NCI-H1694 treated with DMSO at 0.1 percent for 48 hours (cell line): Measurements from ENCODE around the gene MRPL55.
A peak's percentile ranks its signal among the peaks of the same experiment; 100 is the strongest.

Experiments used
- DNase-seq: peaks from one replicate; lab custom pipeline; 2025; lab: John Stamatoyannopoulos, UW

The MRPL55 gene

DNA sequence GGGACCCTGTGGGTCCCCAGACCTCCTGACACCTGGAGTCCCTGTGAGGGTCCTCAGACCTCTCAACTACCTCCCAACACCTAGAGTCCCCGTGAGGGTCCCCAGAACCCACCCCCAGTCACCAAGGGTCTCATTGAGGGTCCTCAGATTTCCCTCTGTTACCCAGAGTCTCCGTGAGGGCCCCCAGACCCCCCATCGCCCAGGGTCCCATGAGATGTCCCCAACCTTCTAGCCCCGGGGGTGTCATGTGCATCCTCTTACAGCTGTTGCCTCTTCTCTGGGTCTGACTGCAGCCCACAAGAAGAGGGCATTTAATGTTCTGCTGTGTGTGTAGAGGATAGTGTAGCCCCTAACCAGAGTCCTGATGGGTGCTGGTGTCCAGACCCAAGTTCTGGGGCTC, 38.7 kb upstream of the MRPL55 start:
- no peak for DNase-seq

DNA sequence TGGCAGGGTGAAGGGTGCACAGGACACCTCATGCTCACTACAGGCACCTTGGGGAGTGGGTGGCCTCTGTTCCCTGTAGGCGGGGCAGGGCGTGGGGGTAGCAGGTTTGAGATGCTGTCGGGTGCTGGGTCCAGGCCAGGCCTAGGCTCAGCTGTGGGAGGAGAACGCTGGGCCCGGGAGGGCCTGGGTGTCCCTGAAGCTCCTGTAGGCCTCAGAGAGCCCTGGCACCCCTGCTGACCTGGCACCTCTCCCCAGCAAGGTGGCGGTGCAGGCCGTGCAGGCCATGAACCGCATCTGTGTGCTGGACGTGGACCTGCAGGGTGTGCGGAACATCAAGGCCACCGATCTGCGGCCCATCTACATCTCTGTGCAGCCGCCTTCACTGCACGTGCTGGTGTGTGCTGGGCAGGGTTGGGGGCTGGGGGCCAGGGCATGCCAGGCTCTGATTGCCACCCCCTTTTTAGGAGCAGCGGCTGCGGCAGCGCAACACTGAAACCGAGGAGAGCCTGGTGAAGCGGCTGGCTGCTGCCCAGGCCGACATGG, 38.1 kb upstream of the MRPL55 start:
- no peak for DNase-seq

DNA sequence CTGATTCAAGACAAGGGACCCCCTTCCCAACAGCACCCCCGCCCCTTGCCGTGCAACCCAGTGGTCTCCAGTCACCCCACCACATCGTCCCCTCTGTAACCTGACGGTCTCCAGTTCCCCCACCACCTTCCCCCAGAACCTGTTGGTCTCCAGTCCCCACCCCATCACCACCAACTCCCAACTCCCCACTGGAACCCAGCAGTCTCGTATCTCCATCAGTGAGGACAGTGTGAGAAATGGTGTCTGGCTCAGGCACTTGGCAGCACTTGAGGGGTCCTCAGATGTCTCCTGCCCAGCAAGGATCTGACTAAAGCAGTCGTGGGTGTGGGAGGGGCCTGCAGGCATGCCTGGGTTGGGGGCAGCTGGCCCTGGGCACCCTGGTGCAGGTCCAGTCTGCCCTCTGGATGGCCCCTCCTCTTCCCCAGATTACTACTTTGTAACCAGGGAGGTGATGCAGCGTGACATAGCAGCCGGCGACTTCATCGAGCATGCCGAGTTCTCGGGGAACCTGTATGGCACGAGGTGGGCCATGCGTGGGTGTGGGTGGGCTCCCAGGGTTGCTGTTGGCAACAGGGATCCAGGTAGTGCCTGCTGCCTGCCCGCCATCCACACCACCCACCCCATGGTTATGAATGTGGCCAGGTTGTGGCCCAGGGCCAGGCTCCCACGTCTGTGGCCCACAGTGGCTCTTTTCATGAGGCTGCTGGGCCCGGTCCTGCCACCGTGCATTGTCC, 37.5 kb upstream of the MRPL55 start:
- DNase-seq, result no peak

DNA sequence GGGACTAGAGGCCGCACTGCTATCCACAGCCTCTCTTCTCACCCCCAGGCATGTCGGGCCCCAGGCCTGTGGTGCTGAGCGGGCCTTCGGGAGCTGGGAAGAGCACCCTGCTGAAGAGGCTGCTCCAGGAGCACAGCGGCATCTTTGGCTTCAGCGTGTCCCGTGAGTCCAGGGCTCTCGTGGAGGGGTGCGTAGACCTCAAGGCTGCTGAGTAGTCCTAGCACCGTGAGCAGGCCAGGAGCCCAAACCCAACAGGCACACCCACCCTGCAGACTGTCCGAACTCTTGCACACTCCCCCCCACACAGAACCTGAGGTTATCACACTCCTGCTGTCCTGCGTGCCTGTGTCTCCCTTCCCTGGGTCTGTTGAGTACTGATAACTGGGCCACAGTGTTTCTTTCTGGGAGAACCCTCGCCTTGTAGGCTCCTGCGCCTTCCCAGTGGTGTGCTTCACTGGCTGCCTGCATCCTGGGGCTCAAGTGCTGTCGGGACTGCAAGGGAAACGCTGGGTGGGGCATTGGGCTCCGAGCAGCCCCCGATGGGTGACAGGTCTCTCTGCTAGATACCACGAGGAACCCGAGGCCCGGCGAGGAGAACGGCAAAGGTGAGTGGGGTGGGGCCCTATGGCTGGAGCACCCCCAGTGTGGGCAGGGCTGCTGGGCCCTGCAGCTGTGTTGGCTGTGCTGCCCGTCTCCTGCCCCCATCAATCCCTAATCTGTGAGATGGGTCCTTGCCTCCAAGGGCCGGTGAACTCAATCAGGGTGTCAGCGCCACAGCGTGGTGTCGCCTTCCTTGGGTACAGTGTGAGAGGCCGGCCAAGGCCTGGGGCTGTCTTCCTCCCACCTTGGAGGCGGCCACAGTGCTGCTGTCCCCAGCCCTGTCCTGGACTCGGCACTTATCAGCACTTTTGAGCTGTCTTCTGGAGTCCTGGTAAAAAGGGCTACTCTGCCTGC, 36.6 kb upstream of the MRPL55 start:
- DNase-seq, result no peak

DNA sequence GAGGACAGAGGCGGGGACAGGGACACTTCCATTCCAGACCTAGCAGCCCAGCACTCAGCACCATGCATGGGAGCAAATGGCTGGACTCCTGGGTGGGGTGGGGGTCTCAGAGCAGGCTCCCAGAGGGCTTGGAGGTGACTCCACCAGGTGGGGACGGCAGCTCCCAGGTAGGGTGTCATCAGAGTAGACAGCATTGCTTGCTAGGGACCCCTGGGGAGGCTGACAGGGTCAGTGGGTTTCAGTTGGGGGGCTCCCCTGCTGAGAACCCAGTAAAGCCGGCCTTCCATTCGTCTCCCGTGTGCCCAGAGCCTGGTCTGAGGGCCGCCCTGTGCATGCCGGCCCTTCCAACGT, 35.9 kb upstream of the MRPL55 start:
- DNase-seq, result no peak

DNA sequence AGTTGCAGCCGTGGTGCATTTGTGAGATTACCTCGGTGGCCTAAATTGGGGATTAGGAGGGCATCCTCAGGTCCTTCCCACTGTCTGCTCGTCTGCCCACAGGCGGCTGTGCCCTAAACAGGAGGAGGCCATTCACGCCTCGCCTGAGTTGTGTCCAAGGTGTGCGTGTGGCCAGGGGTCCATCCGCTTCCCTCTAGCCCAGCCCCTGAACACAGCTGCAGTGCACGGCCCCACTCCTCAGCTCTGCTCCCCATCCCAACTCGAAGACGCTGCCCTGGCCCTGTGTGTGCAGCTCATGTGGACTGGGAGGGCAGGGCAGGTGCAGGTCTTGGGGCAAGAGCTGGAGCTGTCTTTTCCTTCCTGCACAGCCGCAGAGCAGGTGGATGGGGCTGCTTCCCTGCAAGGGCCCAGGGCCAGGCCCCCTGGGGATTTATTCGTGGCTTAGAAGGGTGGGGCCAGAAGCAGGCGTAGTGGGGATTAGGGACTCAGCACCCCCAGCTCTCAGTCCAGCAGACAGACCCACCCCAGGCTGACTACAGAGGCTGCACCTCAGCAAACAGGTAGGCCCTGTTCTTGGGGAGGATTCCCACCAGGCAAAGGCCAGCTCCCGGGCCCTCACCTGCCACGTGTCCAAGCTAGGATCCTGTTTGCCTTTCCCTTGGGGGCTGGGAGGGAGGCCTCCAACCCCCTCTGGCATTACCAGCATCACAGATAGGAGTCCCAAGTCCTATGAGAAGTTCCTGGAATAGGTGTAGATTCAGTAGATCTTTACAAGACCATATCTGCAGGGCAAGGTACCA, 35.3 kb upstream of the MRPL55 start:
- no peak for DNase-seq

DNA sequence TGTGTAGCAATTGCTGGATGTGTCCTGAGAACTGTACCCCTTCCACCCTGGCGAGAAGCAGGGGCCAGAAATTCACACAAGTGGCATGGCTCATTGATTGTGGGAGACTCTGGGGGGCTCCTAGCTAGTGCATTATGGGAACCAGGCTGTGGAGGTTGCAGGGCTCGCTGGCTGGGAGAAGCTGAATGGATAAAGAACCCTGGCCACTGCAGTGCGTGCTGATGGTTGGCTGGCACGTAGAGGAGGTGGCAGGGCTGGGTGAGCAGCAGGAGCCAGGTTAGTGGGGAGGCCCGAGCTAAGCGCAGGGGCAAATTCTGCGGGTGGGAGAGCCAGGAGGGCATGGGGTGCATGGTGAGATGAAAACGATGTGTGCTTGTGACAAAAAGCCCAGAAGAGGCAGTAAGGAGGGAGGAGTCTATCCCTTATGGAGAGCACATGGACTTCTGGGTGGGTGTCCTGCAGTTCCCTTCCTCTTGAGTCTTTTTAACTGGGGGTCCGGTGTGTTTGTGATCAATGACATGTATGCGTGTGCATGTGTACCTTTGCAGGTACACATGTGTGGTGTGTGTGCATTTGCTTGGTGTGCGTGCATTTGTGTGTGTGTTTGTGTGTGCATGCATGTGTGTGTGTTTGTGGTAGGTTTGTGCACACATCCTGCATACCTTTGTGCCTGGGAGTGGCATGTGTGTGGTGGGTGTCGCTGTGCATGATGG, 34.5 kb upstream of the MRPL55 start:
- DNase-seq, result no peak

DNA sequence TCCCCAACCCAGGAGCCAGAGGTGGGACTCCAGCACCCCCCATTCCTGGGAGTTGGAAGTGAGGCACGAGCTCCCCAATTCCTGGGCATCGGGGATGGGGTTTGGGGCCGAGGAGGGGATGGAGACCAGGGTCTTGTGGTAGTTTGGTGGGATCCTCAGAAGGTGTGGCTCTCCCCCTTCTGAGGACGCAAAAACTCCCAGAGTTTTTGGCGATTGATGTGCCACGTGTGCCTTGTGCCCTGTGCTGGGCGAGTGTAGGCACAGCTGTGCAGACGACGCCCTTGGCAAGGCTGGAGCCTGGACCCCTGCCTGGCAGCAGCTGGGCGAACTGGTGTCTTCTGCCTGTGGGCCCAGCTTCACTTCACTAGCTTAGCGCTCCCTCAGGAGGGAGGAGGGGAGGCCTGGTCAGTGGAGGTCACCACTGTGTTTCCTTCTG, 33.6 kb upstream of the MRPL55 start:
- no peak for DNase-seq

DNA sequence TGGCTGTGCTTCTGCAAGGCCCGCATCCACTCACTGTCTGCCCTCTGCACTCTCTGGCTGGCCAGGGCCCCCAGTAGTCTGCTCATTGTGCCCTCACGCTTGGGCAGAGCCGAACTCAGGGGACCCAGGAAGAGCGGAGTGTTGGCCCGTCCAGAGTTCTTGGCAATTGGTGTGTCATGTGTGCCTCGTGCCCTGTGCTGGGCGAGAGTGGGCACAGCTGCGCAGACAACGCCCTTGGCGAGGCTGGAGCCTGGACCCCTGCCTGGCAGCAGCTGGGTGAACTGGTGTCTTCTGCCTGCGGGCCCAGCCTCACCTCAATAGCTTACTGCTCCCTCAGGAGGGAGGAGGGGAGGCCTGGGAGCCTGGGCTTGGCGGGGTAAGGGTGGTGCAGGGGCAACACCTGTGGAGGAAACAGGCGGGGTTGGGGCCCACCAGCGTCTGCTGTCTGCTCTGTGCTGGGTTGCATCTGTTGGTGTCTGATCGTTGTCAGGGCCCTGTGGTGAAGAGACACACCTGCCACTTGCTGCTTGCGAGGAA, 33.1 kb upstream of the MRPL55 start:
- no peak for DNase-seq

DNA sequence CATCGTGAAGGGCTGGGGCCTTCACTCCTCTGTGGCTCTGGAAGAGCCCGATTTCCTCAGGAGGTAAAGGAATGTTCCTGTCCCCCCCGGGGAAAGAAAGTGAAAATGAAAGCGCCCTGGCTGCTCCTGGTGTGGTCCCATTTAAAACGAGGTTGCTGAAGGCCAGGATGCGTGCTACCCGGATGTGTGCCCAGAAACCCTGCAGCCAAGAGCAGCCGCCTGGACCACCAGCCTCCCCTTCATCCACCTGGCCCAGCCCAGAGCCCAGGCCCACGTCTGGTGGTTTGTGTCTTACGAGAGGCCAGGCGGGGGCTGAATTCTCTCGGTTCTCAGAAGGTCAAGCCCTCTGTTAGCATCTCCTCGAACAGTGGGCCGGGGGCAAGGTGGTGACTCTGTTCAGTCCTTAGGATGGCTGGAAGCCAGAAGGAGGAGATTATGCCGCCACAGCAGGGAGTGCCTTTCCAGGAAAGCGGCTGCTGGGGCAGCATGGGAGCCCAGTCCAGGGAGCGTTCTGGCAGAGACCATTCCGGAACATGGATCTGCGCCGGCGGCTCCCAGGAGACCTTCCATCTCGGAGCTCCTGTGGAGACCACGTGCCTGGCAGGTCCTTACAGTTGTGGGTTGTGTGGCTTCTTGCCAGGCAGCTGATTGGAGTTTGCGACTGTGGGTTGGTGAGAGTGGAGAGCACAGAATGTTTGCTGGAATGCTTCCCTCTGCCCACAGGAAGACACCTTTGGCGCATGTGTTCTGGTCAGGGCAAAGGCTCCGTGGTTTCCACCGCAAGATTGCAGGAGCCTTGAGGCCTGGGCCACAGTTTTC, 32.3 kb upstream of the MRPL55 start:
- DNase-seq, result no peak

DNA sequence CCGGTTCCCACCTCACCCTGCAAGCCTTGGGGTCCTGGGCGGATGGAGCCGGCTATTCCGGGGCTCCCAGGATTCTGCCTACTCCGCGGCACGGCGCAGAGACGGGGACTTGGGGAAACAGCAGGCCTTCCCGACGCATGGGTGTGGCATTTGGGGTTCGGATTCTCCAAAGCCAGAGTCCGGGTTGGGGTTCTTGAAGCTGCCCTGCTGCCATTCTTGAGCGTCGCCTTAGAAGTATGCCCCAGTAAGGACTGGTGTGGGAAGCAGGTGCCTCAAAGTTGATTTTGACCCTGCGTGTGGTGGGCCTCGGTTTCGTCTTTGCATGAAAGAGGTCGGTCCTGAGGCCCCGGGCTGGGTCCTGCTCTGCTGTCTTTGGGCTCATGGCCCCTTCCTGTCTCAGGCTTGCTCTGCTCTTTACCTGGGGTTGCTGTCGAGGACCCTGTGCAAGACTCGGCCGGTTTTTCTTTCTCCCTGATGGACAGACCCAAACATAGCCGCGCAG, 31.7 kb upstream of the MRPL55 start:
- DNase-seq, result no peak

DNA sequence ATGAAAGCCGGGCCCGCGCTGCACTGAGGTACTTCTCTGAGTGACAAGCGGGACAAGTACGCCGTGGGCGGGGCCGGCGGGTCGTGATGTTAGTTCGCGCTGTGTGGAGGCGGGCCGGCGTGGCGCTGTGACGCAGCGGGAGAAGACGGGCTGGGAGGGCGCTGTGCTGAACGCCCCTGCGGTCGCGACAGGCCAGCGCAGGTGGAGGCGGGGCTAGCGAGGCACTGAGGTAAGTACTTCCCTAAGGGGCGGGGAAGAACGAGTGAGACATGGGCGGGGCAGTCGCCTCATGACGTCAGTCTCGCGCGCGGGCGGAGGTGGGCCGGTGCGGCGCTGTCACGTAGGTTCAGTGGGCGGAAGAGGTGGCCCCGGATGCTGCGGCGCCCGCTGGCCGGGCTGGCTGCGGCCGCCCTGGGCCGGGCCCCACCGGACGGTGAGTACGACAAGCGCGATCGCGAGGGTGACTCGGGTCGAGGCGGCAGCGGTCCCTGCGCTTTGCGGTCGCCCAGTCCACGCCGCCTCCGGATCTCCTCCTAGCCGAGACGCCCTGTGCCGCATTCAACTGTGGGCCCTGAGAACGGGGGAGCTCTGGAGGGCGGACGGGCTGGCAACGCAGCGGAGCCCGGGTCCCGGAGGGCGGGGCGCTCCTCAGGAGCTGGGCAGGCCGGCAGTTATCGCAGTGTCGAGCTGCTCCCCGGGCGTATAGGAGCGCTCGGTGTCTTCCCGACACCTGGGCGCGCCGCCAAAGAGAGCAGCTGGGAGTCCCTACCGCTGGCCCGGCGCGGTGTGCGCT, 31.0 kb upstream of the MRPL55 start, which contains the start of gene GUK1:
GUK1 (plus strand) TSS at position 349 of the 793 bp plus-strand sequence; CDS start at position 373, 24 bp downstream.
- peak; percentile 97 for DNase-seq

DNA sequence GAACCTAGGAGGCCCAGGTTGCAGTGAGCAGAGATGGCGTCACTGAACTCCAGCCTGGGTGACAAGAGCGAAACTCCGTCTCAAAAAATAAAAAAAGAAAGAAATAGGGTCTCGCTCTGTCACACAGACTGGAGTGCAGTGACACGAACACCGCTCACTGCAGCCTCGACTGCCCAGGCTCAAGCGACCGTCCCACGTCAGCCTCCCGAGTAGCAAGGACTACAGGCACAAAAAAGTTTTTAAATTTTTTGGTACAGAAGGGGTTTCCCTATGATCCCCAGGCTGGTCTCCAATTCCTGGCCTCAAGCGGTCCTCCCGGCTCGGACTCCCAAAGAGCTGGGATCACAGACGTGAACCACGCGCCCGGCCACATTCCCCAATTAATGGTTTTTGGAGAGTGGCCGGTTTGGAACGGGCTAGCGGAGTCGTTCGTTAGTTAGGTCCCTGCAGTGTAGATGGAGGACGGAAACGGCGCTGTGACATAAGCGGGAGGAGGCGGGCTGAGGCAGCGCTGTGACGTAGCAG, 30.4 kb upstream of the MRPL55 start:
- no peak for DNase-seq

DNA sequence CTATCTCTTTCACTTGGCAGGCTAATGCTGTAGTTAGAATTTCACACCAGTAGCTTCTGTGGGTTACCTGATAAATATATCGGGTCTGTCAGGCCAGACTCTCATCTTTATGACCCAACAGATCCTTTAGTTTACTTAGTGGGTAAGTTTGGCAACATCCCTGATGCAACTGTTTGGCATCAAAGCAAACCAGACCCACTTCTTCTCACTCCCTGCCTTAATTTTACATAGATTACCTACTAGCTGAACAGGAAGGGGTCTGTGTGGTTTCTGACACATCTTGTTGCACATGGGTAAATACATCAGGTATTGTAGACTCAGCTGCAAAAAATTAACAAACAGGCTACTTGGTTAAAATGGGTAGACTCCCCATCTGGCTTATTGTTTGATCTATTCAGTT, 27.8 kb upstream of the MRPL55 start:
- no peak for DNase-seq

DNA sequence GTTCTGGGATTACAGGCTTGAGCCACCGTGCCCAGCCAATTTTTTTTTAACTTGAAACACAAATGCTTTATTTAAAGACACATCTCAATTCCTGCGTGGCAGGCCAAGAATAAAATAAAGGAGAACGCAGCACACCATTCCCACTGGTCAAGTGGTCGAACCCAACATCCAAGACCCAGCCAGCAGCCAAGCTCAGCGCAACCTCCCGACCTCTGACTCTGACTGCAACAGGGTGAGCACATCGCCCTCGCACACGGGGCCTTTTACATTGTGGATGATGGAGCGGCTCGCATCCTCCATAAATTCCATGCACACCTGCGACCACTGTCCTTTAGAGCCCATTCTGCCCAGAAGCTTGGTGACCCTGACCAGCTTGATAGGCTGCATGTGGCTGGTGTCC, 25.5 kb upstream of the MRPL55 start:
- no peak for DNase-seq

DNA sequence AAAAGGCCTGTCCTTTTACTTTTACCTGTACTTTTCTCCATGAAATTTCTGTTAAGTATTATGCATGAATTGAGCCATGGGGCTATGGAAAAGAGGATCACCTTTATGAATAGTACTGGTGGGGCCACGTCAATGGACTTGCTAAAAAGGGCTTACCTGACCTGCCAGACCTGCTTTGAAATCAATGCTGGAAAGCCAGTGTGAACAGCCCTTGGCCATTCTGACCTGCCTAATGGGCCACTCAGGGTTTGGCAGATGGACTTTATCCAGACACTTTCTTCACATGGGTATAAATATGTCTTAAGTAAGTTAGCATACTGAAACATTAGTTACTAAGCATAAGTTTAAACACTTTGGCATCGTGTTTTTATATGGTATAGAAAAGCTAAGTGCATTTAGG, 22.7 kb upstream of the MRPL55 start:
- DNase-seq, result no peak

DNA sequence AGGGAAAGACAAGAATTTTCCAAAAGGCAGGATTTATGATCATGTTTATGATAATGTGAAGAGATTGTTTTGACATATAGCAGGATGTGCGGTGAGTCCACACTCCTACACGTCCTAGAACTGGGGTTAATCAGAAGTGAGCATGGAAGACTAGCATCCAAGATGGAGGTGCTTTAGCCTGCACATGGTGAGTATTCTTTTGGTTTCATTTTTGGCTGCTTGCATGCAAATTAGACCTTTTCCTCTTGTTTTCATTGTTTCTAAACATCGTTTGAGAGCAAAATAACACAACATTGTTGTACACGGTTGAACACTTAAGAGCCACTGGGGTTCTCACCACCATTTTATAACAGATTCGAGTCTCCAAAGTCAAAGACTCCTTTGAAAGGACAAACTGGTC, 16.1 kb upstream of the MRPL55 start:
- DNase-seq, result no peak

DNA sequence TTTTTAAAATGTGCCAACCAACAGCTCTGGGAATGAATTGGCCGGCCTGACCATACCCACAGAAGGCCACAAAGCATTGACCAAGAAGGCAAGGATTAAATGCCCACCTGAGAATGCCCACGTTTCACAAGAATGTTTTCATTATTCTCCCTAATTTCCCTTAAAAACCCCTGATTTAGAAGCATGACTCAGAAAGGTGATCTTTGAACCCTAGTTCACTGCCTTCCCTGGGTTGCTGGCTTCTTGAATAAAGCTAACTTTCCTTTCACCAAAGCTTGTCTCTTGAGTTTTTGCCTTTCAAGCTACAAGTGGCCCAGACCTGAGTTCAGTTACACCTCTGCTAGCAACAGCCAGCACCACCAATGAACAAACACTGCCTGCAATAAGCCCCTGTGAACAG, 14.4 kb upstream of the MRPL55 start:
- DNase-seq, result no peak

DNA sequence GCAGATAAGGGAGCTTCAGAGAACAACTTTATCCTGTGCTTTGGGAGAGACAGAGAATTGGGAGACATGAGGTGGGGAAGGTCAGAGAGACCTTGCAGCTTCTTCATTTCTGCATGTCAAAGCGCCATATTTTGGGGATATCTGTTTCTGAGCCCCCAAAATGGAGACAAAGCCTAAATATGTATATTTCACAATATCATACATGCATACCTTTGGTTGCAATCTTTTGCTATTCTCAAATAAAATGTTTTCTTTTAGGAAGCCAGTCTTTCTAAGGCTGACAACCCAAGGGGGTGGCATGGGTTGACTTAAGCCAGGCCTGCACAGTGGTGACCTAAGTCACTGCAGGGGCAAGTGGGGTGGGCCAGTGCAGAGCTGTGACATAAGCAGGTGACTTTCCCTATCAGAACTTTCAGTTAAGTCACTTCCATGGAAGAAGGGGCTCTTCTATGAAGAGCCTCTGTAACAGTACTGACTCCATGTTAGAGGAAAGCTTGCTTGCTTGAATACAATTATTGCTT, 13.9 kb upstream of the MRPL55 start:
- no peak for DNase-seq
